Trophoblast cell (in vitro differentiated cells and primary cell): ENCODE results near the gene COL23A1.

Source experiments
- DNase-seq, 2 donors: peaks; one replicate each; pipeline ENCODE4 v3.0.0-alpha.2; 2016
- H2AFZ ChIP-seq: 2 replicates; pipeline ENCODE4 v1.6.1; 2013; ENCODE audit warnings: low read length, moderate library complexity, mild to moderate bottlenecking; ENCODE audit not compliant: insufficient read depth, poor library complexity
- H2AK5ac ChIP-seq: 2 replicates; pipeline ENCODE4 v1.6.1; 2013; ENCODE audit warnings: mild to moderate bottlenecking, low read length
- H2BK120ac ChIP-seq: 2 replicates; pipeline ENCODE4 v1.6.1; 2013; ENCODE audit warnings: low read length, mild to moderate bottlenecking, moderate library complexity; ENCODE audit not compliant: insufficient read depth, poor library complexity
- H2BK12ac ChIP-seq: 2 replicates; pipeline ENCODE4 v1.6.1; 2013; ENCODE audit warnings: mild to moderate bottlenecking, low read length, moderate library complexity
- H2BK5ac ChIP-seq: 2 replicates; pipeline ENCODE4 v1.6.1; 2013; ENCODE audit warnings: low read length, low read depth, moderate library complexity, mild to moderate bottlenecking; ENCODE audit not compliant: poor library complexity
- H3K14ac ChIP-seq: 2 replicates; pipeline ENCODE4 v1.6.1; 2013; ENCODE audit warnings: mild to moderate bottlenecking, low read length
- H3K18ac ChIP-seq: 2 replicates; pipeline ENCODE4 v1.6.1; 2013; ENCODE audit warnings: mild to moderate bottlenecking, low read length
- H3K23ac ChIP-seq: 2 replicates; pipeline ENCODE4 v1.6.1; 2013; ENCODE audit warnings: low read length
- H3K27ac ChIP-seq: 2 replicates; pipeline ENCODE4 v1.5.1; 2013; ENCODE audit warnings: low read depth, mild to moderate bottlenecking, inconsistent platforms, low read length, moderate library complexity
- H3K27me3 ChIP-seq: 2 replicates; pipeline ENCODE4 v1.6.1; 2013; ENCODE audit warnings: inconsistent platforms, mild to moderate bottlenecking, low read length, moderate library complexity; ENCODE audit not compliant: insufficient read depth
- H3K36me3 ChIP-seq, 2 experiments: 1 replicate in 1 of 2; 2 replicates in 1 of 2; pipeline ENCODE4 v1.6.1; 2013; ENCODE audit warnings: low read length in 2 of 2, mild to moderate bottlenecking in 2 of 2, moderate library complexity in 1 of 2; ENCODE audit not compliant: insufficient read depth in 2 of 2, control insufficient read depth in 1 of 2
- H3K4ac ChIP-seq: 2 replicates; pipeline ENCODE4 v1.6.1; 2013; ENCODE audit warnings: low read depth, mild to moderate bottlenecking, low read length, moderate library complexity
- H3K4me1 ChIP-seq, 2 experiments: 1 replicate in 1 of 2; 2 replicates in 1 of 2; pipeline ENCODE4 v1.6.1; 2013; ENCODE audit warnings: low read length in 2 of 2, mild to moderate bottlenecking in 2 of 2, moderate library complexity in 1 of 2; ENCODE audit not compliant: insufficient read depth in 2 of 2, control insufficient read depth in 1 of 2
- H3K4me2 ChIP-seq: 2 replicates; pipeline ENCODE4 v1.6.1; 2013; ENCODE audit warnings: inconsistent platforms, mild to moderate bottlenecking, low read length, moderate library complexity
- H3K4me3 ChIP-seq: 2 replicates; pipeline ENCODE4 v1.5.1; 2013; ENCODE audit warnings: mild to moderate bottlenecking, low read depth, low read length, inconsistent platforms
- H3K79me1 ChIP-seq: one replicate; pipeline ENCODE4 v1.6.1; 2013; ENCODE audit warnings: low read length
- H3K79me2 ChIP-seq: 2 replicates; pipeline ENCODE4 v1.6.1; 2013; ENCODE audit warnings: low read length, mild to moderate bottlenecking; ENCODE audit not compliant: control insufficient read depth, insufficient read depth, poor library complexity
- H3K9ac ChIP-seq: 2 replicates; pipeline ENCODE4 v1.6.1; 2013; ENCODE audit warnings: mild to moderate bottlenecking, low read length
- H3K9me3 ChIP-seq: 2 replicates; pipeline ENCODE4 v1.6.1; 2013; ENCODE audit warnings: low read depth, mild to moderate bottlenecking, control low read depth, inconsistent platforms, low read length; ENCODE audit not compliant: insufficient read depth
- H4K12ac ChIP-seq: 2 replicates; pipeline ENCODE4 v1.6.1; 2013; ENCODE audit warnings: low read depth, mild to moderate bottlenecking, low read length, moderate library complexity
- H4K8ac ChIP-seq: 2 replicates; pipeline ENCODE4 v1.6.1; 2013; ENCODE audit warnings: low read depth, mild to moderate bottlenecking, low read length, moderate library complexity
- H4K91ac ChIP-seq: one replicate; pipeline ENCODE4 v1.6.1; 2013; ENCODE audit warnings: low read depth, mild to moderate bottlenecking, low read length, moderate library complexity
- WGBS: extraction: QIAGEN DNeasy Blood & Tissue Kit; methylation state at CpG from one replicate; pipeline ENCODE4 v1.1.7; 2013; ENCODE audit warnings: missing lambda C conversion rate; ENCODE audit not compliant: insufficient read length, insufficient coverage; ENCODE audit errors: extremely low coverage; 5-methylcytosine and 5-hydroxymethylcytosine counted together

COL23A1 gene

DNA sequence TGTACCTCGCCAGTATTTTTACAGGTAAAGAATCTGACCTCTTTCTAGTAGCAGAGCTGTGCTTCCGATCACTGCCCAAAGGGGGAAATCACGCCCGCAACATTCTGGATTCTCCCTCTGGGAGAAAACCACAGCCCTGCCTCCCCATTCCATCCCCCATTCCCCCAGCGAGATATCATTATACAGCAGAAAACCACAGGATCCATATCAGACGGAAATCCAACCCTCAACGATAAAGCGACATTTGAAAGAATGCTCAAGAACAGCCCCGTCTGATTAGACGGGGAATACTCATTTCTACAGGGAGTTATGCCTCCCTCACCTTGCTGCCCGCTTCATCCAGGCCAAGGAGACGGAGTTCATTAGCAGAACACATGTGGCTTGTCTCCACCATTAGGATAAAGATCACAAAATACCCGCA, 172.8 kb downstream of the COL23A1 start:
- no peaks in the 10 kb centered on the region for H3K4me1 ChIP-seq
- no peak overlapping the region for H4K12ac ChIP-seq
- no peak overlapping the region for H4K91ac ChIP-seq
- H2AK5ac ChIP-seq, result no peak overlapping the region
- no peak overlapping the region for H3K4me2 ChIP-seq
- no peak overlapping the region for H3K18ac ChIP-seq
- H3K4ac ChIP-seq, result no peak overlapping the region
- no peaks in the 10 kb centered on the region for H3K27me3 ChIP-seq
- no peak overlapping the region for H2AFZ ChIP-seq
- DNase-seq, result no peak
- no peak overlapping the region for H3K14ac ChIP-seq
- no peaks in the 10 kb centered on the region for H3K36me3 ChIP-seq
- no CpG with 5 or more reads among the region's 13 CpGs for WGBS
- H3K79me2 ChIP-seq, result no peaks in the 10 kb centered on the region
- no peak overlapping the region for H3K23ac ChIP-seq
- H2BK12ac ChIP-seq, result no peak overlapping the region
- no peak overlapping the region for H3K4me3 ChIP-seq
- H3K79me1 ChIP-seq, result no peaks in the 10 kb centered on the region
- no peak overlapping the region for H4K8ac ChIP-seq
- no peaks in the 10 kb centered on the region for H3K9me3 ChIP-seq
- no peak overlapping the region for H3K9ac ChIP-seq
- no peak overlapping the region for H2BK120ac ChIP-seq
- no peak overlapping the region for H3K27ac ChIP-seq
- no peak overlapping the region for H2BK5ac ChIP-seq

DNA sequence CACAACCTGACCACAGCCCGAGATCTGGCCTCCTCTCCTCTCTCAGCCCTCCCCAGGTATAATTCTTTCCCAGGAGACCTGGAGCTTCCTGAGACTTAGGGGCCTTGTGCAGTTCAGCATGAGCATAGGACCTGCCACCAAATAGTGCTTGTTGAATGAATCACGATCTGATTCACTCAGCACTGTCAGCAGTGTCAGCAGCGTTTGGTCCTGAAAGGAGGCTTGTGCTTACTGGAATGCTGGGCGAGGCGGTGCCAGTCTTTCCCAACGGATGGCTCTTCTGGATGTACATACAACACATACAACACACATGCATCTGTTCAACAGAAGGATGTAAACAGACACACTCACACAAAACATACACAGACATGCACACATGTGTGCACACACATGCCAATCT, 173.3 kb downstream of the COL23A1 start:
- Histone ChIP-seq H3K4me1 (no peaks in the 10 kb centered on the region), H3K27me3 (no peaks in the 10 kb centered on the region), H3K79me1 (no peaks in the 10 kb centered on the region), H4K8ac (no peak overlapping the region), H3K18ac (no peak overlapping the region), H3K79me2 (no peaks in the 10 kb centered on the region), H4K91ac (no peak overlapping the region), H3K9ac (no peak overlapping the region), H2BK120ac (no peak overlapping the region), H2AK5ac (no peak overlapping the region), H3K27ac (no peak overlapping the region), H3K36me3 (no peaks in the 10 kb centered on the region), H3K4ac (no peak overlapping the region), H3K4me3 (no peak overlapping the region), H3K4me2 (no peak overlapping the region), H2AFZ (no peak overlapping the region), H3K9me3 (no peaks in the 10 kb centered on the region), H2BK12ac (no peak overlapping the region), H4K12ac (no peak overlapping the region), H2BK5ac (no peak overlapping the region), H3K14ac (no peak overlapping the region), H3K23ac (no peak overlapping the region)
- peak; percentile 10 to 29 for DNase-seq
- WGBS, result no CpG with 5 or more reads among the region's 6 CpGs

DNA sequence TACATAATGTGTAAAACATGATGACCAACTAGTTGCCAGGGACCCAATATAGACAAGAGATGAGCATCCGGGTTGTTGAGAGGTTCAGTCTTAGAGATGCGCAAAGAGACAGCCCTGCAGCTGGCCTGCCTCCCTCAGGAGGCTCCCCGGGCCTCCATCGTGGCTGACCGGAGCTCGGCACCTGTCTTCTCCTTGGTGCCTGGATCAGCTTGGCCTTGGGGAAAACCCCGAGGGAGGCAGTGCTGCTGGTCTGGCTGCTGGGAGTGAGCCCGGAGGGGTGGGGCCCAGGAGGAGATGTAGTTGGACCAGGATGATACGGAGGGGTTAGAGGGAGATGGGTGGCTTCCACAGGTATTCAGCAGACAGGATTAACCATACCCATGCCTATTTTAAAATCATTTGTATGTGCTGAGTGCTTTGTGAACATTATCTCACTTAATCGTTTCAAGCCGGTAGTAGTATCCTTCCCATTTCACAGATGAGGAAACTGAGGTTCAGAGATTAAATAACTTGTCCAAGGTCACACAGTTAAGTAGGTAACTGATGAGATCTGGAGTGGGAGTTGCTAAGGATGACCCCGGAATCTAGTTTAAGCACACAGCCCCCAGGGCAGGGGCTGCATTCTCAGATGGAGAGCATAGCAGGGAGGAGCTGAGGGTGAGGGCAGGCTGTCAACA, 173.8 kb downstream of the COL23A1 start:
- H2BK120ac ChIP-seq, result no peak overlapping the region
- no peak overlapping the region for H2BK5ac ChIP-seq
- no peak overlapping the region for H3K23ac ChIP-seq
- no peak overlapping the region for H3K18ac ChIP-seq
- H2BK12ac ChIP-seq, result no peak overlapping the region
- H3K9me3 ChIP-seq, result no peaks in the 10 kb centered on the region
- no peak overlapping the region for H3K4me2 ChIP-seq
- no CpG with 5 or more reads among the region's 12 CpGs for WGBS
- no peak overlapping the region for H4K12ac ChIP-seq
- no peaks in the 10 kb centered on the region for H3K36me3 ChIP-seq
- H3K27me3 ChIP-seq, result no peaks in the 10 kb centered on the region
- no peaks in the 10 kb centered on the region for H3K79me1 ChIP-seq
- no peak overlapping the region for H4K91ac ChIP-seq
- no peak overlapping the region for H3K4me3 ChIP-seq
- H3K4ac ChIP-seq, result no peak overlapping the region
- H2AFZ ChIP-seq, result no peak overlapping the region
- H3K9ac ChIP-seq, result no peak overlapping the region
- H2AK5ac ChIP-seq, result no peak overlapping the region
- no peak for DNase-seq
- no peak overlapping the region for H3K27ac ChIP-seq
- H3K14ac ChIP-seq, result no peak overlapping the region
- no peak overlapping the region for H4K8ac ChIP-seq
- H3K79me2 ChIP-seq, result no peaks in the 10 kb centered on the region
- H3K4me1 ChIP-seq, result no peaks in the 10 kb centered on the region

DNA sequence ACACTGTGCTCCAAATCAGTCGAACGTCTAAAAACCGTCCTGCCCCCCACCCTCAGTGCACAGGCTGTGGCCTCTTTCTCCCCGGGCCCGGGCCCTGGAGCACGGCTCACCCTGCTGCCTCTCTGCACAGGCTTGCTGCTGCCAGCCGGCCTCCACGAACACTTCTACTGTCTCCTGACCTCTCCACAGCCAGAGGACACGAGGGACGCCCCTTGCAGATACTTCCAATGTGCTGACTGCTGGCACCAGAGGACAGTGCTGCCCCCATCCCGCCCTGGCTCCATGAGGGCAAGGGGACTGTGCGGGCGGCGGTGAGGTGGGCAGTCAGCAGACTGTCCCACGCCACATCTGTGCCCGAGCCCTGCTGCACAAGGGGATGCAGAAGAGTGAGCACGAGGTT, 174.8 kb downstream of the COL23A1 start:
- Histone ChIP-seq H2BK12ac (no peak overlapping the region), H3K9ac (no peak overlapping the region), H3K4ac (no peak overlapping the region), H2AFZ (no peak overlapping the region), H2BK5ac (no peak overlapping the region), H2AK5ac (no peak overlapping the region), H2BK120ac (no peak overlapping the region), H3K18ac (no peak overlapping the region), H3K79me2 (no peaks in the 10 kb centered on the region), H3K9me3 (no peaks in the 10 kb centered on the region), H3K27me3 (no peaks in the 10 kb centered on the region), H3K14ac (no peak overlapping the region), H3K27ac (no peak overlapping the region), H4K8ac (no peak overlapping the region), H4K91ac (no peak overlapping the region), H3K23ac (no peak overlapping the region), H3K4me1 (no peaks in the 10 kb centered on the region), H3K79me1 (no peaks in the 10 kb centered on the region), H4K12ac (no peak overlapping the region), H3K4me2 (no peak overlapping the region), H3K4me3 (no peak overlapping the region), H3K36me3 (no peaks in the 10 kb centered on the region)
- DNase-seq, result no peak
- no CpG with 5 or more reads among the region's 17 CpGs for WGBS
